ENCODE measurements around the gene NFIA.

Gene NFIA

DNA sequence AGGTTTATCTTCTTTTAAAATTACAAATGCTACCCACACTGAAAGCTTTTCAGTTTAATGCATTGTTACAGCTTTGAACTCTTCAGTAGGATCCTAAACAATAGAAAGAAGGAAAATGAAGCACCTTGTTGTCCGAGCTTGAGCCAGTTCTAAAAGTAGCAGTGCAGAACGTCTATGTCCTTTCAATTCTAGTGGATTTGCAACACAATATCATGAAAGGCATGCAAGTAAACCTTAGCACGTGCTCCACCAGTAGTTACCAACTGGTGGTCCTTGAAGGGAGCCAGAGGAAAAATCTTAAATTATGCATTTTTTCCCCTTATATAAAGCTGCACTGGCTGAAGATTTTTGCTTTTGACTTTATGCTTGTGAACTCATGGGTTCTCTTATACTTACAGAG, 208.2 kb downstream of the NFIA start:
- DNase-seq = no peak

DNA sequence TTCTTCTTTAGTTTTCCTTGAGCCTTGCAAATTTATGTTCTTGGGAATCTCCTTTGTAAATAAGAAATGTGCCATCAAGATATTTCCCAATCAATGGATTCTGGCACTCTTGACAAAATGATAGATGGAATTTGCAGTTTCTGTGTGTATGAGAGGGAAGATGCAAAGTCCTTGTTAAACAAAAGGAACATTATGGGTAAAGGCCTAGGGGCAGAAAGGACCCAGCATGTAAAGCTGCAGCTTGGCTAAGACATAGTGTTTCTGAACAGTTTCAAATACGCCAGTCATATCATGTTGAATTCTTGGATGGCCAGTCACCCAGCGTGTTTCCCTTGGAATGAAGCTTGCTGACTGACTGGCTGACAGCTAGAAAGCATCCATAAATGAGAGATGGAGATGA, 210.8 kb downstream of the NFIA start:
- no peak for DNase-seq

- no peak for DNase-seq
Measured at GRCh38 chr1:61293986-61294504, 211.7 kb downstream of the NFIA start.

DNA sequence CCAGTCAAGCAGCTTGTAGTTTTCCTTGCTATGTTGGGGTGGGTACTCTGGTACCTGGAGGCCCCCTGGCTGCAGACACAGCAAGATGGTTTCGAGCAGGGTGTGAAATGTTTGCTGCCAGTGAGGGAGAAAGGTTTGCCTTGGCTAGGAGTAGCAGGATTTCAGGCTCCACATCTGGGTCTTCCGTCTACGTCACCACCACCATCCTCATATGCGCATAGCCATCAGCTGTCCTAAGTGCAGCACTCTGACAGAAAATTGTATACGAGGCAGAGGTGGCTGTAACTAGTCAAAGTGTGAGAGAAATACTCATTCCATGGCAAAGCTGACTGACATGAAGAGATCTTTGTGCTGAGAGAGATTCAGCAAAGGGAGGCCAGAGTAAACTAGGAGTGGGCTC, 212.6 kb downstream of the NFIA start:
- no peak for DNase-seq

DNA sequence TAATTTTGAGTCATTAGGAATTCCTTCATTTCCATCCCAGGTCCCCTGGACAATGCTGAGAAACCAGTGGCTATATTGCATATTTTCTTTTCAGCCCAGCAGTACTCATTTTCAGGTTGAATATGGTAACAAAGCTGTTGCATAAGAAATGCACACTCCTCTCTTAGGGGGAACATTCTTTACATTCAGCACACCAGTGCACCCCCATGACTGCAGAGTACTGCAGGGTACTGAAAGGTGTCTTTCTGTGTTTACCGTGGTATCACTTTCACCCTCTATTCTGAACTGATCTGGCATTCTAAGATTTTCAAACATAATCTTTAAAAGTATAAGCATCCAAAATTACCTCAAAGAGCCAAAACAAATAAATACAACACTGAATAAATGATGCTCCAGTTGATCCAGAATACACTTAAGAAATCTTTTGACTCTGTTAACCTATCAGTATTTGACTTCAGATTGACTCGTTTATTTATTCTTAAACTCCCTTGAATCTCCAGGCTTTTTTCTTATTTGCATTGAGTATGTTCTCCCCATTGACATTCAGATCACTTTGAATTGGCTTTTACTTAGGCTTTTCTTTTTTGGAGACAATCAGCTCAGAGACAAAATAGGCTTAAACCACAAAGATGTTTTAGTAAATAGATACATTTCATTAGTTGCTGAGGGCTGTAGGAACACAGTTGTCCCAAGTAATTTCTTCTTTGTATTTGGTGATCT, 213.6 kb downstream of the NFIA start:
- no peak for DNase-seq

- no peak for DNase-seq
Measured at GRCh38 chr1:61297887-61298286, 215.5 kb downstream of the NFIA start.

DNA sequence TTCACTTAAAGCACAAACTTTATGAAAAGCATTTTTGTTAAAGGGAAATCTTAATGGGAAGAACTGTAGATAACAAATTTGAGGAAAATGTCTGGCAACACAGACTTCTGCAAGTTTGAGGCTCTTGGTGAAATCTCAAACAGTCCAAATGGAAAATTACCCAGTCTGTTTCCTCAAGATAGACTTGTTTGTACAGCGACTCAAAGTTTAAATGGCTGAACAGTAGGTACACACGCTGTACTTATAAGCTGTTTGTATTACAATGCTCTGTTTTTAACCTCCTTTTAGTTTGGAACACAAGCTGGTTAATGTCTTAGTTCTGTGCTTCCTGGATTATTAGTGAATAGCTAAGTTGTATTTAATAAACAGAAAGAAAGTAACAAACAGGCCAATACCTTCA, 217.1 kb downstream of the NFIA start:
- DNase-seq = no peak

GRCh38 chr1:61300899-61301298, 218.5 kb downstream of the NFIA start:
- no peak for DNase-seq

- no peak for DNase-seq
Measured at GRCh38 chr1:61301824-61302657, 219.7 kb downstream of the NFIA start.

- DNase-seq = no peak
Measured at GRCh38 chr1:61307422-61308142, 225.2 kb downstream of the NFIA start.

DNA sequence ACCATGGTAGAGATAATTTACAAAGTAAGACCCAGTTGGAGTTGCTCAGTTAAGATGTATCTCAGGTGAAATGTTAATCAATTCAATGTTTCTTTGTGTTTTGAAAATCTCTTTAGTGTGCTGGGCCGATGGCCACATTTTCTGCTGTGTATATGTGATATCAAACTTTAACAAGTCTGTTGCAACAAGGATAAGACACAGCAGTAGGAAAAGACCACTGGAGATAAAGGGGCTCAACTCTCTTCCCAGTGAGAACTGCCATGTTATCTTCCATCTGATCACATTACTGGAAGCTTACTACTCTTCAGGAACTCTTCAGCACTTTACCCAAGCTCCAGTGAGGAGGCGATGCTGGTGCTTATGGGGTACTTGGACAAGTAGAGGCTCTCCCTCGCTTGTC, 227.7 kb downstream of the NFIA start:
- no peak for DNase-seq

- DNase-seq = no peak
Measured at GRCh38 chr1:61310538-61310937, 228.2 kb downstream of the NFIA start.

- no peak for DNase-seq
Measured at GRCh38 chr1:61313906-61314422, 231.6 kb downstream of the NFIA start.

- DNase-seq = no peak
Measured at GRCh38 chr1:61315011-61315410, 232.7 kb downstream of the NFIA start.

DNA sequence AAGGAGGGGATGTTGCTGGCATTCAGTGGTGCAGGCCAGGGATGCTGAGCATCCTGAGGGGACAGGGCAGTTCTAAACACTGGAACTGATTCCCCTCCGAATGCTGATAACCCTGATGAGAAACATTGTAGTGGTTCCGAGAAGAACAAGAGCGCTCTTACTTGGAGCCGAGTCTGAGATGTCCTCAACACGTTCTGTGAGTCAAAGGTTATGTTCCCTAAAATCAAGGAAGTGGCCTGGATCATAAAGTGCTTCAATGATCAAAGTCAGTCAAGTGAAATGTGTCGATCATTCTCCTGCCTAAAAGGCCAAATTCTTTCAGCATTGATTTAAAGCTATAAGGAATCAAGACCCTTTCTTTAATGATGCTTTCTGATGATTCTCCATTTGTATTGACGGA, 234.1 kb downstream of the NFIA start:
- no peak for DNase-seq

GRCh38 chr1:61318319-61319125, 236.2 kb downstream of the NFIA start:
- no peak for DNase-seq

GRCh38 chr1:61320575-61320974, 238.2 kb downstream of the NFIA start:
- DNase-seq = no peak

GRCh38 chr1:61322008-61322744, 239.8 kb downstream of the NFIA start:
- no peak for DNase-seq

DNA sequence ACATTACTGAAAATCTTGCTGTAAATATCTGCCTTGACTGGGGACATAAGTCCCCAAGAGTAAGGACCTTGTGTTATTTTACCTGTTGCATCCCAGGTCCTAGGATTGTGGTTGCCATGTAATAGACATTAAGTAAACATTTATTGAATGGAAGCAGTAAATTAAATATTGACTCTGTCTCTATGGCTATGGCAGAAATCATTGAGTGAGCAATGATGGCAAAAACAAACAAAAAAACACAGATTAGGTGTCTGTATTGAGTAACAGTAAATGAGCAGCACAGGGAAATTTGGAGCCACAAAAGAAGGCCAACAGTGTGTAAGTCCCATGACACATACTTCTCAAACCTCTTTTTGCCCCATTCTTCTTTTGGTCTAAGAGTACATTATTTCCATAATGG, 240.4 kb downstream of the NFIA start:
- no peak for DNase-seq

GRCh38 chr1:61323681-61324328, 241.4 kb downstream of the NFIA start:
- DNase-seq = no peak

All from nucleus accumbens (tissue), 56 donors.